Osteoblast (primary cell): ENCODE results near the gene FBXW4. TPM values are rescaled to one million over a fixed set of nuclear protein-coding genes. Genes with fewer than 3 reads are reported as not detected.

ENCODE experiments used
- DNase-seq: peaks from one replicate; pipeline ENCODE4 v3.0.0; 2011; ENCODE audit warnings: low spot score, mixed read lengths; ENCODE audit not compliant: insufficient read length; ENCODE audit errors: missing footprints
- H2AFZ ChIP-seq: 2 replicates; pipeline ENCODE4 v1.6.0; 2011; ENCODE audit warnings: mild to moderate bottlenecking, low read length
- H3K27ac ChIP-seq: 2 replicates; pipeline ENCODE4 v1.5.1; 2011; ENCODE audit warnings: mild to moderate bottlenecking, low read depth, low read length, moderate library complexity
- H3K27me3 ChIP-seq: 2 replicates; pipeline ENCODE4 v1.6.0; 2012; ENCODE audit warnings: mild to moderate bottlenecking, control low read depth, inconsistent platforms, low read length, moderate library complexity; ENCODE audit not compliant: insufficient read depth
- H3K36me3 ChIP-seq: 2 replicates; pipeline ENCODE4 v1.5.1; 2011; ENCODE audit warnings: mild to moderate bottlenecking, low read length, control low read depth, moderate library complexity; ENCODE audit not compliant: insufficient read depth
- H3K4me1 ChIP-seq: 2 replicates; pipeline ENCODE4 v1.5.1; 2011; ENCODE audit warnings: mild to moderate bottlenecking, low read length, control low read depth, moderate library complexity; ENCODE audit not compliant: insufficient read depth
- H3K4me2 ChIP-seq: 2 replicates; pipeline ENCODE4 v1.6.0; 2011; ENCODE audit warnings: mild to moderate bottlenecking, low read length; ENCODE audit not compliant: insufficient read depth
- H3K4me3 ChIP-seq: fragments of 200-600 bp; sonication (generic); 3 replicates; pipeline ENCODE4 v1.5.1; 2012; ENCODE audit warnings: mild to moderate bottlenecking, low read length, inconsistent platforms; ENCODE audit not compliant: insufficient read depth
- H3K79me2 ChIP-seq: 2 replicates; pipeline ENCODE4 v1.6.0; 2012; ENCODE audit warnings: mild to moderate bottlenecking, low read length, control low read depth, inconsistent platforms; ENCODE audit not compliant: insufficient read depth
- H3K9me3 ChIP-seq: 2 replicates; pipeline ENCODE4 v1.5.1; 2011; ENCODE audit warnings: low read depth, low read length, control low read depth
- H4K20me1 ChIP-seq: 2 replicates; pipeline ENCODE4 v1.6.0; 2012; ENCODE audit warnings: mild to moderate bottlenecking, low read length, control low read depth; ENCODE audit not compliant: insufficient read depth
- total RNA-seq: library from RNA; depleted of rRNA; stranded (reverse); fragments of >200 nt; gene quantifications from 2 replicates; pipeline ENCODE4 v1.2.3, GENCODE V29; 2012
- TF ChIP-seq, protein P1 (sequence below): IDR thresholded peaks from 2 replicates; pipeline ENCODE4 v1.5.1; 2011; ENCODE audit warnings: mild to moderate bottlenecking, low read depth, low read length, moderate library complexity; ENCODE audit errors: extremely low read depth

The FBXW4 gene
- total RNA-seq, 1 donor, result 40.2 TPM

GRCh38 chr10:101577121-101577871, 117.7 kb downstream of the FBXW4 start:
- Histone ChIP-seq H3K79me2 (no peaks in the 10 kb centered on the region), H2AFZ (no peak overlapping the region), H4K20me1 (no peaks in the 10 kb centered on the region), H3K9me3 (peaks cover 2% of the 10 kb centered on the region), H3K36me3 (peaks cover 24% of the 10 kb centered on the region), H3K4me3 (no peak overlapping the region), H3K27ac (no peak overlapping the region), H3K4me2 (no peak overlapping the region), H3K27me3 (no peaks in the 10 kb centered on the region), H3K4me1 (no peaks in the 10 kb centered on the region)
- TF ChIP-seq, protein P1, sequence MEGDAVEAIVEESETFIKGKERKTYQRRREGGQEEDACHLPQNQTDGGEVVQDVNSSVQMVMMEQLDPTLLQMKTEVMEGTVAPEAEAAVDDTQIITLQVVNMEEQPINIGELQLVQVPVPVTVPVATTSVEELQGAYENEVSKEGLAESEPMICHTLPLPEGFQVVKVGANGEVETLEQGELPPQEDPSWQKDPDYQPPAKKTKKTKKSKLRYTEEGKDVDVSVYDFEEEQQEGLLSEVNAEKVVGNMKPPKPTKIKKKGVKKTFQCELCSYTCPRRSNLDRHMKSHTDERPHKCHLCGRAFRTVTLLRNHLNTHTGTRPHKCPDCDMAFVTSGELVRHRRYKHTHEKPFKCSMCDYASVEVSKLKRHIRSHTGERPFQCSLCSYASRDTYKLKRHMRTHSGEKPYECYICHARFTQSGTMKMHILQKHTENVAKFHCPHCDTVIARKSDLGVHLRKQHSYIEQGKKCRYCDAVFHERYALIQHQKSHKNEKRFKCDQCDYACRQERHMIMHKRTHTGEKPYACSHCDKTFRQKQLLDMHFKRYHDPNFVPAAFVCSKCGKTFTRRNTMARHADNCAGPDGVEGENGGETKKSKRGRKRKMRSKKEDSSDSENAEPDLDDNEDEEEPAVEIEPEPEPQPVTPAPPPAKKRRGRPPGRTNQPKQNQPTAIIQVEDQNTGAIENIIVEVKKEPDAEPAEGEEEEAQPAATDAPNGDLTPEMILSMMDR, result no peak
- no peak for DNase-seq

GRCh38 chr10:101576211-101576863, 118.6 kb downstream of the FBXW4 start:
- TF ChIP-seq, protein P1, result no peak
- H3K4me3 ChIP-seq, result no peak overlapping the region

DNA sequence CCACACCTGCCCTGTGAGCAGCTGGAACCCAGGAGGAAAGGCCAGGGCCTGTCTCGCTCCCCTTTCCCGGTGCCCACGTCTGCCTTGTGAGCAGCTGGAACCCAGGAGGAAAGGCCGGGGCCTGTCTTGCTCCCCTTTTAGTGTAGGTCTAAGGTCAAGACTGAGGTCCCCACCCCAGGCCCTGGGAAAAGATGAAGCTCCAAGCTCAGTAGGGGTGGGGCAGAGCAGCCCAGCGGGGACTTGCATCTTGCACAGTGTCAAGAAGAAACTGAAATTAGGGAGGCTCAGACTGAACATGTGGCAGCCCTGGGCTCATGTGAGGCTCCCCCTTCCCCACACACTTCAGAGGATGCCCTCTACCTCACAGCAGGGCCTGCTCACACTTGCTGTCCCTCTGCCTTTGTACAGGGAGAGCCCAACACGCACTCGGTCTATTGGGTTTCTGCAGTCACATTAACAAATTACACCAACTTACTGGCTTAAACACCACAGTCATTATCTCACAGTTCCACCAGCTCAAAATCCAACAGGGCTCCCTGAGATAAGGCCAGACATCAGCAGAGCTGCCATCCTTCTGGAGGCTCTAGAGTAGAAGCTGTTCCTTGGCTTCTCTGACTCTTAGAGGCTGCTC, 119.3 kb downstream of the FBXW4 start:
- peaks cover 2% of the 10 kb centered on the region for H3K9me3 ChIP-seq
- H3K36me3 ChIP-seq, result peaks cover 12% of the 10 kb centered on the region
- H3K4me2 ChIP-seq, result no peak overlapping the region
- H3K27me3 ChIP-seq, result no peaks in the 10 kb centered on the region
- no peaks in the 10 kb centered on the region for H3K79me2 ChIP-seq
- TF ChIP-seq, protein P1, result no peak
- H4K20me1 ChIP-seq, result no peaks in the 10 kb centered on the region
- H3K4me1 ChIP-seq, result peaks cover 2% of the 10 kb centered on the region
- no peak overlapping the region for H2AFZ ChIP-seq
- DNase-seq, result no peak
- H3K27ac ChIP-seq, result no peak overlapping the region
- H3K4me3 ChIP-seq, result no peak overlapping the region

More at GRCh38 chr10:101576211-101576863, 118.6 kb downstream of the FBXW4 start:
- no peaks in the 10 kb centered on the region for H3K79me2 ChIP-seq
- H3K9me3 ChIP-seq, result peaks cover 2% of the 10 kb centered on the region
- peaks cover 15% of the 10 kb centered on the region for H3K36me3 ChIP-seq
- H3K27ac ChIP-seq, result no peak overlapping the region
- H3K4me2 ChIP-seq, result no peak overlapping the region
- no peaks in the 10 kb centered on the region for H4K20me1 ChIP-seq
- no peak overlapping the region for H2AFZ ChIP-seq
- no peaks in the 10 kb centered on the region for H3K27me3 ChIP-seq
- no peaks in the 10 kb centered on the region for H3K4me1 ChIP-seq
- DNase-seq, result no peak

DNA sequence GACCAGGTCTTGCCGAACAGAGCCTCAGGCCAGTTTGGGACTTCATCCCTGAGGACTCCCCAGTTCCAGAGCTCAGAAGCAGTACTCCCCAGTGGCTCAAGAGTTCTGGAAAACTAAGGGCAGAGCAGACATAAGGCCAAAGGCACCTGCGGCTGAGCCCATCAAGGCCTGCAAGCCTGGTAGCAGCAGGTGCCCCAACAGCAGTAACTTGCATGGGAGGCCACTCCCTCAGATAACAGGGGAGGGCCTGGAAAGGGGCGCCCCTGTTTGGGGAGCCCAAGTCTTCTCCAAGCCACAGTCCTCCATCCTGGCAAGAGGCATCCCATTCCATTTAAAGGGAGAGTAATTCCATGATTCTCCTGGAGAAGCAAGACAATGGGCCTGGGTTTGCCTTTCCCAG, 119.9 kb downstream of the FBXW4 start:
- TF ChIP-seq, protein P1, result no peak
- H3K79me2 ChIP-seq, result no peaks in the 10 kb centered on the region
- H3K4me2 ChIP-seq, result no peak overlapping the region
- H3K4me1 ChIP-seq, result peaks cover 5% of the 10 kb centered on the region
- H2AFZ ChIP-seq, result no peak overlapping the region
- H3K9me3 ChIP-seq, result peaks cover 2% of the 10 kb centered on the region
- H3K27ac ChIP-seq, result no peak overlapping the region
- H3K36me3 ChIP-seq, result peaks cover 6% of the 10 kb centered on the region
- no peaks in the 10 kb centered on the region for H3K27me3 ChIP-seq
- H4K20me1 ChIP-seq, result no peaks in the 10 kb centered on the region
- no peak overlapping the region for H3K4me3 ChIP-seq
- no peak for DNase-seq
